ENCODE results near the gene RIN1. TPM values are rescaled to one million over a fixed set of nuclear protein-coding genes. Genes with fewer than 3 reads are reported as not detected.

RIN1 gene
- polyA plus RNA-seq, 2 donors: 18.1 to 27.3 TPM

DNA sequence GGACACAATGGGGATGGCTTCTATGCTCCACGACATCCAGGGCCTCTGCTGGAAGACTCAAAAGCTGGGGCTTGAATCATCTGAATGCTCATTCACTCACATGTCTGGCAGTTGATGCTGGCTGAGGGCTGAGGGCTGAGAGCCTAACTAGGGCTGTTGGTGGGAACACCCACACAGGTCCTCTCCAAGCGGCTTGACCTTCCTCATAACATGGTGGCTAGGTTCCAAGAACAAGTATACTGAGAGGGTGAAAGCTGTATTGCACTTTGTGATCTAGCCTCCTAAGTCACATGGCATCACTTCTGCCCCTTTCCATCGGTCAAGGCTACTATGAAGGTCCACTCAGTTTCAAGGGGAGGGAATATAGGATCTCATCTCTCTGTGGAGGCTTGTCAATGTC lies 37.0 kb downstream of the RIN1 start:
- Histone ChIP-seq H3K4me1 (ENCODE audit: control insufficient read depth in 2 of 2, insufficient read depth in 2 of 2, low read length in 1 of 2) (no peaks in the 10 kb centered on the region), H3K36me3 (ENCODE audit: control insufficient read depth in 2 of 2, insufficient read depth in 2 of 2, low read length in 1 of 2) (no peaks in the 10 kb centered on the region), H3K27me3 (ENCODE audit: control insufficient read depth in 1 of 2, insufficient read depth in 2 of 2, low read length in 2 of 2) (no peaks in the 10 kb centered on the region), H3K9me3 (ENCODE audit: control insufficient read depth in 2 of 2, insufficient read depth in 1 of 2, low read depth in 1 of 2, low read length in 1 of 2) (no peaks in the 10 kb centered on the region), H3K4me3 (ENCODE audit: low read depth in 1 of 2, low read length in 2 of 2) (no peak overlapping the region), H3K27ac (ENCODE audit: low read depth in 2 of 2, low read length in 1 of 2) (no peak overlapping the region)
- 70 to 72% methylated on average over 3 of the region's 3 CpGs for WGBS, 2 donors

DNA sequence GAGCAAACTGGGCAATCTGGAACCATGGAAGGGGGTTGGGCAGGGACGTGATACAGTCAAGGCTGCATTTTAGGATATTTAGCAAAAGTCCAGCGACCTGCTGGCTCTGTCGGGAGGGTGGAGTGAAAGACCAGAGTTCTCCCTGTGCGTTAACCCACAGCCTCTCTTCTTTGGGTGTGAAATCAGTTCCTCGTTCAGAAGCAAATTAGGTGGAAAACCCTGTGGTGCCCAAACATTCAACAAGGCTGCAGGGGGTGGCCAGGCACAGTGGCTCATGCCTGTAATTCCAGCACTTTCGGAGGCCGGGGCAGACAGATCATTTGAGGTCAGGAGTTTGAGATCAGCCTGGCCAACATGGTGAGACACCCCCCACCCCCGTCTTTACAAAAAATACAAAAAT lies 38.6 kb downstream of the RIN1 start:
- no peaks in the 10 kb centered on the region for H3K9me3 ChIP-seq (ENCODE audit: control insufficient read depth in 2 of 2, insufficient read depth in 1 of 2, low read depth in 1 of 2, low read length in 1 of 2)
- peaks cover 0 to 3% of the 10 kb centered on the region in 2 donors for H3K4me1 ChIP-seq (ENCODE audit: control insufficient read depth in 2 of 2, insufficient read depth in 2 of 2, low read length in 1 of 2)
- no peak overlapping the region for H3K4me3 ChIP-seq (ENCODE audit: low read depth in 1 of 2, low read length in 2 of 2)

DNA sequence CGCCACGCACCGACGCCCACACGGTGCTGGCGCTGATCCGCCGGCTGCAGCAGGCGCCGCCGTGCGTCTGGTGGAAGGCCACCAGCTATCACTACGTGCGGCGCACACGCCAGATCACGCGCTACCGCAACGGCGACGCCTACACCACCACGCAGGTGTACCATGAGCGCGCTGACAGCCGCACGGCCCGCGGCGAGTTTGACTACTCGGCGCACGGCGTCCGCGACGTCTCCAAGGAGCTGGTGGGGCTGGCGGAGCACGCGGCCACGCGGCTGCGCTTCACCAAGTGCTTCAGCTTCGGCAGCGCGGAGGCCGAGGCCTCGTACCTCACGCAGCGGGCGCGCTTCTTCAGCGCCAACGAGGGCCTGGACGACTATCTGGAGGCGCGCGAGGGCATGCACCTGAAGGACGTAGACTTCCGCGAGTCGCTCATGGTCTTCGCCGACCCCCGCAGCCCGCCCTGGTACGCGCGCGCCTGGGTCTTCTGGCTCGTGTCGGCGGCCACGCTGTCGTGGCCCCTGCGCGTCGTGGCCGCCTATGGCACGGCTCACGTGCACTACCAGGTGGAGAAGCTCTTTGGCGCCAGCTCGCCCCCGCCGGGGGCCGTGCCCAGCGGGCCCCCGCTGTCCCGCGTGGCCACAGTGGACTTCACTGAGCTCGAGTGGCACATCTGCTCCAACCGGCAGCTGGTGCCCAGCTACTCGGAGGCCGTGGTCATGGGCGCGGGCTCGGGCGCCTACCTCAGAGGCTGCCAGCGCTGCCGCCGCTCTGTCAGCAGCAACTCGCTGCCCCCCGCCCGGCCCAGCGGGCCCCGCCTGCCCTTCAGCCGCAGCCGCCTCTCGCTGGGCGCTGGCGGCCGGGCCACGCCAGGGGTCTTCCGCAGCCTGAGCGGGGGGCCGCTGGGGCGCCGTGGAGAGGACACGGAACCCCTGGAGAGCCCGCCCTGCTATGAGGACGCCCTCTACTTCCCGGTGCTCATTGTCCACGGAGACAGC lies 41.3 kb downstream of the RIN1 start:
- Histone ChIP-seq H3K27me3 (ENCODE audit: control insufficient read depth in 1 of 2, insufficient read depth in 2 of 2, low read length in 2 of 2) (peaks cover 0 to 9% of the 10 kb centered on the region in 2 donors), H3K36me3 (ENCODE audit: control insufficient read depth in 2 of 2, insufficient read depth in 2 of 2, low read length in 1 of 2) (no peaks in the 10 kb centered on the region), H3K27ac (ENCODE audit: low read depth in 2 of 2, low read length in 1 of 2) (no peak overlapping the region), H3K4me3 (ENCODE audit: low read depth in 1 of 2, low read length in 2 of 2) (no peak overlapping the region), H3K4me1 (ENCODE audit: control insufficient read depth in 2 of 2, insufficient read depth in 2 of 2, low read length in 1 of 2) (peaks cover 1 to 16% of the 10 kb centered on the region in 2 donors), H3K9me3 (ENCODE audit: control insufficient read depth in 2 of 2, insufficient read depth in 1 of 2, low read depth in 1 of 2, low read length in 1 of 2) (no peaks in the 10 kb centered on the region)
- 82% methylated on average over 120 to 123 of the region's 123 CpGs for WGBS, 2 donors

More for the DNA sequence above, 38.6 kb downstream of the RIN1 start:
- Histone ChIP-seq H3K27ac (ENCODE audit: low read depth in 2 of 2, low read length in 1 of 2) (no peak overlapping the region), H3K27me3 (ENCODE audit: control insufficient read depth in 1 of 2, insufficient read depth in 2 of 2, low read length in 2 of 2) (peaks cover 0 to under 1% of the 10 kb centered on the region in 2 donors), H3K36me3 (ENCODE audit: control insufficient read depth in 2 of 2, insufficient read depth in 2 of 2, low read length in 1 of 2) (no peaks in the 10 kb centered on the region)
- 56 to 57% methylated on average over 8 of the region's 8 CpGs for WGBS, 2 donors

DNA sequence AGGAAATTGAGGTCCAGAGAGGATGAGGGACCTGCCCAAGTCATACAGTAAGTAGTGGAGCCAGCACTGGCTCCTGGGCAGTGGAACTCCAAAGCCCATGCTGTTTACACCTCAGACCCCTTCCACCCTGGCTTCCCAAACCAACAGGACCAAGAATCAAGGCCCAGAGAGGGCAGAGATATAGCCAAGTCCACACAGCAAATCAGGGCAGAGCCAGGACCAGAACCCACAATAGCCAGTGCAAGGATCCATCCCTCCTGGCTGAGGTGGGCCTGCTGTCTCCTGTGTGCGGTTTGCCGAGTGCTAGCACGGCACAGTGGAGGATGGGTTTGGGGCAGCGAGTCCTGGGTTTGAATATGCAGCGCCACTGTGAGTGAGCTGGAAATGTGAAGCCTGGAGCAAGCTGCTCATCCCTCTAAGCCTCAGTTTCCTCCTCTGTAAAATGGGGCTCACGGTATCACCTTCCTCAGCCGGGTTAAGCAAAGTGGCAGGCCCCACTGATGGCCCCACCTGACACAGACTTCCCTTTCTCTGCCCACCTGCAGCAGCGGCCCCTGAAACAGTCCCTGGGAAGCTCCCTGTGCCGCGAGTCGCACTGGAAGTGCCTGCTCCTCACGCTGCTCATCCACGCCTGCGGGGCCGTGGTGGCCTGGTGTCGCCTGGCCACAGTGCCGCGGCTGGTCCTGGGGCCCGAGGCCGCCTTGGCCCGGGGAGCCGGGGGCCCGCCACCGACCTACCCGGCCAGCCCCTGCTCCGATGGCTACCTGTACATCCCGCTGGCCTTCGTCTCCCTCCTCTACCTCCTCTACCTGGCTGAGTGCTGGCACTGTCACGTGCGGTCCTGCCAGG lies 42.2 kb downstream of the RIN1 start:
- Histone ChIP-seq H3K4me3 (ENCODE audit: low read depth in 1 of 2, low read length in 2 of 2) (no peak overlapping the region), H3K9me3 (ENCODE audit: control insufficient read depth in 2 of 2, insufficient read depth in 1 of 2, low read depth in 1 of 2, low read length in 1 of 2) (no peaks in the 10 kb centered on the region), H3K4me1 (ENCODE audit: control insufficient read depth in 2 of 2, insufficient read depth in 2 of 2, low read length in 1 of 2) (peaks cover 5 to 19% of the 10 kb centered on the region in 2 donors), H3K27ac (ENCODE audit: low read depth in 2 of 2, low read length in 1 of 2) (no peak overlapping the region), H3K27me3 (ENCODE audit: control insufficient read depth in 1 of 2, insufficient read depth in 2 of 2, low read length in 2 of 2) (peaks cover 0 to 9% of the 10 kb centered on the region in 2 donors), H3K36me3 (ENCODE audit: control insufficient read depth in 2 of 2, insufficient read depth in 2 of 2, low read length in 1 of 2) (no peaks in the 10 kb centered on the region)
- WGBS, 2 donors: 78 to 79% methylated on average over 29 to 30 of the region's 30 CpGs

DNA sequence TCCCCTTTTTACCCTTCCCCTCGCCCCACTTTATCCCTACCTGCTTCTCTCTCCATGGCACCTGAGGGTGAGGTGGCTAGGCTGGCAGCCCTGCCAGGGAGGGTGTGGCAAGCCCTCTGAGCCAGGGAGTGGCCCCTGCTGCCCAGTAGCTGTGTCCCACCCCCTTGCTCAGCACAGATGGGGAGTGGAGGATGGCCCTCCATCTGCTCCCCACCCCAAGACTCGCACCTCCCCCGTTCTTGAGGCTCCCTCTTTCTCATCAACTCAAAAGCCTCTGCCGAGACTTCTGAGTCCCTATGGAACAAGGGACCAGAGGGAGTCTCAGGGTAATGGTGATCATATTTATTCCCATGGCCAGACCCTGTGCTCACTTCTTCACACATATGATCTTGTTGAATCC lies 42.9 kb downstream of the RIN1 start:
- Histone ChIP-seq H3K9me3 (ENCODE audit: control insufficient read depth in 2 of 2, insufficient read depth in 1 of 2, low read depth in 1 of 2, low read length in 1 of 2) (no peaks in the 10 kb centered on the region), H3K36me3 (ENCODE audit: control insufficient read depth in 2 of 2, insufficient read depth in 2 of 2, low read length in 1 of 2) (no peaks in the 10 kb centered on the region), H3K27ac (ENCODE audit: low read depth in 2 of 2, low read length in 1 of 2) (no peak overlapping the region), H3K4me1 (ENCODE audit: control insufficient read depth in 2 of 2, insufficient read depth in 2 of 2, low read length in 1 of 2) (peaks cover 5 to 21% of the 10 kb centered on the region in 2 donors), H3K27me3 (ENCODE audit: control insufficient read depth in 1 of 2, insufficient read depth in 2 of 2, low read length in 2 of 2) (peaks cover 0 to 9% of the 10 kb centered on the region in 2 donors), H3K4me3 (ENCODE audit: low read depth in 1 of 2, low read length in 2 of 2) (no peak overlapping the region)
- 62 to 67% methylated on average over 4 of the region's 4 CpGs for WGBS, 2 donors

DNA sequence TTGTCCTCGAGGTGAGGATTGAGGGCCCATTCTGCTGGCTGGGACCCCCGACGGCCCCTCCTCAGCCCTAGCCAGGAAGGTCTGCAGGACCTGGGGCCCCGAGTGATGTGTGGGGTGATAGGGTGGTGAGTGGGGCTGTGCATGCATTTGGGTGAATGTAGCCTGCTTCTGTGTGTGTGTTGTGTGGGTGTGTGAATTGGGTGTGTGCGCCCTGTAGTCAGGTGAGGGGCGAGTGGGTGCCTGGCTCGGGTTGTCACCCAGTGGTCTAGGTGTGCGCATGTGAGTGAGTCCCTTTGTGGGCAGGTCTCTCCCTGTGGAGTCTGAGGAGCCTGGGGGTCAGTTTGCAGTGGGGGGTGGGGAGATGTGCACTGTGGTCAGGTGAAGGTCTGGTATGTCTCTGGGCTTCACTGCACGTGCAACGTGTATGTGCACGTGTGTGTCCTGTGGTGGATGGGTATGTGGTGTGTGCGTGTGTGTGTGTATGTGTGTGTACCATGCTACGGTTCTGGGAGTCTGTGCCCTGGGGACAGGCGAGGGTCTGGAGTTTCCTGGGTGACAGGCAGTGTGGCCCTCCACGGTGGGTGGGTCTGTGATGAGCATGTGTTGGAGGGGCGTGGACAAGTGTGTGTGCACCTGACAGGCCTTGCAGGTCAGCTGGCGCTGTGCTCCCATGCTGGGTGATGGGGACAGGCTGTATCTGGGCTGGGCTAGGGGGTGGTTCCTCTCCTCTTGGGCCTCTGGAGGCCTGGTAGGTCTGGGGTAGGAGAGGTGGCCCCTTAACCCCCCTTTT lies 43.5 kb downstream of the RIN1 start:
- H3K9me3 ChIP-seq (ENCODE audit: control insufficient read depth in 2 of 2, insufficient read depth in 1 of 2, low read depth in 1 of 2, low read length in 1 of 2): no peaks in the 10 kb centered on the region
- H3K4me1 ChIP-seq (ENCODE audit: control insufficient read depth in 2 of 2, insufficient read depth in 2 of 2, low read length in 1 of 2): peaks cover 9 to 27% of the 10 kb centered on the region in 2 donors
- 41 to 47% methylated on average over 17 of the region's 17 CpGs for WGBS, 2 donors
- H3K27ac ChIP-seq (ENCODE audit: low read depth in 2 of 2, low read length in 1 of 2): no peak overlapping the region
- no peak overlapping the region for H3K4me3 ChIP-seq (ENCODE audit: low read depth in 1 of 2, low read length in 2 of 2)
- H3K27me3 ChIP-seq (ENCODE audit: control insufficient read depth in 1 of 2, insufficient read depth in 2 of 2, low read length in 2 of 2): peaks cover 0 to 9% of the 10 kb centered on the region in 2 donors
- H3K36me3 ChIP-seq (ENCODE audit: control insufficient read depth in 2 of 2, insufficient read depth in 2 of 2, low read length in 1 of 2): no peaks in the 10 kb centered on the region

DNA sequence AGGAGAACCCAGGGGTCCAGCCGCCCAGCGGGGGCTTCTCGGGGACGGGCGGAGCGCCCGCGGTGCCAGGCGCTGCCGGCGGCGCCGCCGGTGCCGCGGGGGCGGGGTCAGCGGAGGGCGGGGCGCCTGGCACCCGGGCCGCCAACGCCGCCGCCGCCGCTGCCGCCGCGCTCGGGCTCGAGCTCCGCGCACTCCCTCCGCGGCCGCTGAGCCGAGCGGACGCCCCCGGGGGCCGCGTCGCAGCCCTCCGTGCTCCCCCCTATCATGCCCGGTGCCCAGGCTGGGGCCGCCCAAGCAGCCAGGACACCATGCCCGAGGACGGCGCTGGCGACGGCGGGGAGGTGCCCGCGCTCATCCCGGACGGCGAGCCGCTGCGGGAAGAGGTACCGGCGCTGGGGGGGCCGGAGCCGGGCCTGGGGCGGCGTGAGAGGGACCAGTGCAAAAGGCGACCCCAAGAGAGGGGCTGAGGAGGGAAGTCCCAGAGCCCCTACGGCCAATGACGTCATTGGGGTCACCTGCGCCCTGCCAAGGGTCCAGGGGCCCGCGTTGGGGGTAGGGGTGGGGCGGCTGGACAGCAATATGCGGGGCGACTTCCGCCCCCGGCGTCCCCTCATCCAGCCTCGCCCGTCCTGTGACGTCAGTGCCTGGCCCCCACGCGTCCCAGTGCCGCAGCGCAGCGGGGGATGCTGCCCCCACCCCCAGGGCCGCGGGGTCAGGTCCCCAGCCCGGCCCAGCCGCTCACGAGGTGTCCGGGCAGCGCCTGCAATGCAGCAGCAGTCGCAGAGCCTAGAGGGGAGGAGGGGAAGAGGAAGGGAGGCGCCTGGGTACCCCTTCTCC lies 44.3 kb downstream of the RIN1 start, which contains the start of gene TMEM151A:
Gene TMEM151A (plus strand): TSS at position 189 of the 837 bp plus-strand sequence. CDS start 120 bp downstream, at position 309.
- peaks cover 11 to 30% of the 10 kb centered on the region in 2 donors for H3K4me1 ChIP-seq (ENCODE audit: control insufficient read depth in 2 of 2, insufficient read depth in 2 of 2, low read length in 1 of 2)
- peak within 1 kb of the TSS; percentile 40 to 50 for H3K4me3 ChIP-seq (ENCODE audit: low read depth in 1 of 2, low read length in 2 of 2)
- peaks cover 0 to under 1% of the 10 kb centered on the region in 2 donors for H3K36me3 ChIP-seq (ENCODE audit: control insufficient read depth in 2 of 2, insufficient read depth in 2 of 2, low read length in 1 of 2)
- WGBS, 2 donors: 2% methylated on average over 60 to 95 of the region's 95 CpGs
- H3K27ac ChIP-seq (ENCODE audit: low read depth in 2 of 2, low read length in 1 of 2): no peak within 1 kb of the TSS
- no peaks in the 10 kb centered on the region for H3K9me3 ChIP-seq (ENCODE audit: control insufficient read depth in 2 of 2, insufficient read depth in 1 of 2, low read depth in 1 of 2, low read length in 1 of 2)
- H3K27me3 ChIP-seq (ENCODE audit: control insufficient read depth in 1 of 2, insufficient read depth in 2 of 2, low read length in 2 of 2): peaks cover 0 to 9% of the 10 kb centered on the region in 2 donors

DNA sequence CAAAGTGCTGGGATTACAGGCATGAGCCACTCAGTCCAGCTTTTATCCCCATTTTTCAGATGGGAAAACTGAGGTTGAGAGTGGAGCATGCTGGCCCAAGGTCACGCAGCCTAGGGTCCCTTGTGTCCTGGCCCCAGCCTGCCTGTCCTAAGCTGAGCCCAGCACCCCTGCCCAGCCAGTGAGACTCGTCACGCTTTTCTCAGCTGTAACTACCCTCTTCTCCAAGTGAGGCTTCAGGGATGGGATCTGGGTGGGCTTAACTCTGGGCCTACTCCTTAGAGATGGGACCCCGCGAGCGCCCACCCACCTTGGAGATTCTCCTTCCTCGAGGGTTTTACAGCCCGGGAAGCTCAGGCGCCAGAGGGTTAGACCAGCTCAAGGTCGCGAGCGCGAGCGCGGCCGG lies 44.9 kb downstream of the RIN1 start:
- Histone ChIP-seq H3K36me3 (ENCODE audit: control insufficient read depth in 2 of 2, insufficient read depth in 2 of 2, low read length in 1 of 2) (peaks cover 0 to 4% of the 10 kb centered on the region in 2 donors), H3K4me1 (ENCODE audit: control insufficient read depth in 2 of 2, insufficient read depth in 2 of 2, low read length in 1 of 2) (peaks cover 11 to 30% of the 10 kb centered on the region in 2 donors), H3K27me3 (ENCODE audit: control insufficient read depth in 1 of 2, insufficient read depth in 2 of 2, low read length in 2 of 2) (peaks cover 0 to 9% of the 10 kb centered on the region in 2 donors), H3K27ac (ENCODE audit: low read depth in 2 of 2, low read length in 1 of 2) (no peak overlapping the region), H3K4me3 (ENCODE audit: low read depth in 1 of 2, low read length in 2 of 2) (peak overlapping the region in 1 of 2 donors; percentile 50), H3K9me3 (ENCODE audit: control insufficient read depth in 2 of 2, insufficient read depth in 1 of 2, low read depth in 1 of 2, low read length in 1 of 2) (no peaks in the 10 kb centered on the region)
- 19 to 20% methylated on average over 16 of the region's 16 CpGs for WGBS, 2 donors
